K562 (cell line): Measurements from ENCODE around the gene ACSF2. TPM values are rescaled to one million over a fixed set of nuclear protein-coding genes. Genes with fewer than 3 reads are reported as not detected.

Experiments
- CSDE1 ChIP-seq, 2 experiments: fragments of 450-650 bp; IDR thresholded peaks; 2 replicates each; pipeline ENCODE4 v1.6.1; 2016; ENCODE audit warnings: mild to moderate bottlenecking in 1 of 2
- HCFC1 ChIP-seq: IDR thresholded peaks from 2 replicates; pipeline ENCODE4 v1.6.1; 2012; ENCODE audit warnings: low read depth, low read length, improper control_type of control experiment
- JUN ChIP-seq, 2 experiments: sonication (generic) in 1 of 2; formaldehyde crosslinking in 1 of 2; IDR thresholded peaks; 2 replicates each; pipeline versions ENCODE4 v1.6.1 to v1.8.0; 2012 to 2022; ENCODE audit warnings: borderline replicate concordance in 2 of 2, mild to moderate bottlenecking in 2 of 2, improper control_type of control experiment in 1 of 2, low read depth in 1 of 2, low read length in 1 of 2, missing genetic modification reagents in 1 of 2
- MEIS2 ChIP-seq: fragments of 450-650 bp; IDR thresholded peaks from 2 replicates; pipeline ENCODE4 v1.6.1; 2014; ENCODE audit warnings: mild to moderate bottlenecking; ENCODE audit not compliant: partially characterized antibody
- NFIC ChIP-seq: fragments of 450-650 bp; IDR thresholded peaks from 2 replicates; pipeline ENCODE4 v1.6.1; 2017; ENCODE audit warnings: mild to moderate bottlenecking, inconsistent platforms
- POLR2AphosphoS5 ChIP-seq: IDR thresholded peaks from 2 replicates; pipeline ENCODE4 v1.6.1; 2011; ENCODE audit warnings: mild to moderate bottlenecking, low read depth, low read length, moderate library complexity; ENCODE audit not compliant: control insufficient read depth, insufficient read depth
- POLR3A ChIP-seq: IDR thresholded peaks from 2 replicates; pipeline ENCODE4 v1.6.1; 2011; ENCODE audit warnings: borderline replicate concordance, mild to moderate bottlenecking, moderate library complexity; ENCODE audit not compliant: insufficient read length, insufficient read depth; ENCODE audit errors: extremely low read depth
- RB1 ChIP-seq: fragments of 450-650 bp; IDR thresholded peaks from 2 replicates; pipeline ENCODE4 v1.6.1; 2017; ENCODE audit warnings: low read depth, mild to moderate bottlenecking
- U2AF2 ChIP-seq: fragments of 200-400 bp; formaldehyde crosslinking; optimal IDR thresholded peaks from 2 replicates; pipeline ENCODE3; 2017; ENCODE audit warnings: low read depth, mild to moderate bottlenecking, low read length
- ZNF445 ChIP-seq: fragments of 250-450 bp; sonication (Bioruptor Pico); IDR thresholded peaks from 2 replicates; pipeline ENCODE4 v1.4.0; 2020; ENCODE audit warnings: low read depth, mild to moderate bottlenecking, moderate library complexity
- ZNF717 ChIP-seq: fragments of 250-450 bp; sonication (Bioruptor Pico); IDR thresholded peaks from 2 replicates; pipeline ENCODE4 v1.5.0; 2021
- ZZZ3 ChIP-seq: fragments of 450-650 bp; IDR thresholded peaks from 2 replicates; pipeline ENCODE4 v1.6.1; 2016; ENCODE audit warnings: antibody characterized with exemption, mild to moderate bottlenecking, moderate library complexity
- polyA plus RNA-seq, 8 experiments: library from polyadenylated mRNA; depleted of rRNA in 4 of 8; stranded (reverse) in 5 of 8; unstranded in 3 of 8; fragments of >200 nt; fragmentation: Nextera tagmentation in 2 of 8; fragmentation: Illumina TruSeq in 1 of 8; extraction: Ambion mirVana in 2 of 8; extraction: Trizol in 1 of 8; gene quantifications; 2 replicates each; pipeline versions ENCODE4 v1.2.1 to v1.2.3, GENCODE V29; 2011 to 2014; ENCODE audit warnings: inconsistent platforms in 1 of 8, missing spikeins in 1 of 8
- total RNA-seq, 7 experiments: library from RNA; depleted of rRNA in 6 of 7; stranded (reverse); fragments of >200 nt in 6 of 7; fragmentation: Illumina TruSeq in 2 of 7; extraction: Trizol in 2 of 7; gene quantifications; 2 replicates each; pipeline versions ENCODE4 v1.2.1 to v1.2.3, GENCODE V29; 2011 to 2021; ENCODE audit warnings: low replicate concordance in 1 of 7
- TF ChIP-seq, protein P1 (sequence below): fragments of 450-650 bp; IDR thresholded peaks from 2 replicates; pipeline ENCODE4 v1.6.1; 2016; ENCODE audit warnings: mild to moderate bottlenecking, moderate library complexity
- TF ChIP-seq, protein P2 (sequence below): fragments of 250-450 bp; sonication (Bioruptor Pico); IDR thresholded peaks from 2 replicates; pipeline ENCODE4 v1.4.0; 2020; ENCODE audit warnings: mild to moderate bottlenecking, moderate library complexity, borderline replicate concordance

The ACSF2 gene
- total and polyA plus RNA-seq, 9 of the 15 experiments (the other 6 are each of a cell fraction or from before 2014, with no cell fraction given), result 0.89 to 6.1 (median 3.5) TPM

DNA sequence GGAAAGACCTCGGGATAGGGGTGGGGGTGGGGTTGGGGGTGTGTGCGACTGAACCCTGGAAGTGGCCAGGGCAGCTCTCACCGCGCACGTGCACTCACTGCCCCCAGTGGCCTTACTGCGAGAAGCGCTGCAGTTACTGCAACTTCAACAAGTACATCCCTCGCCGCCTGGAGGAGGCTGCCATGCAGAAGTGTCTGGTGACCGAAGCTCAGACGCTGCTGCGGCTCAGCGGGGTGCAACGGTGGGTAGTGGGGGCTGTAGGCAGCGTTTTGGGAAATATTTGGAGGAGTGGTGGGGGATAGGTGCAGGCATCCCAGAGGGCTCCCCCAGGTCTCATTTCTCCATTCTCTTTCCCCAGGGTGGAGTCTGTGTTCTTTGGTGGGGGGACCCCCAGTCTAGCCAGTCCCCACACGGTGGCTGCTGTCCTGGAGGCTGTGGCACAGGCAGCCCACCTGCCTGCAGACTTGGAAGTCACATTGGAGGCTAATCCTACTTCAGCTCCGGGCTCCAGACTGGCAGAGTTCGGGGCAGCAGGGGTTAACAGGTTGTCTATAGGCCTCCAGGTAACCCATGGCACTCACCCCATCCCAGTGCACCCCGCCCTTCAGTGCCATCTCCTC, 53.6 kb downstream of the ACSF2 start (continued):
- TF ChIP-seq MEIS2 (no peak), POLR3A (no peak), POLR2AphosphoS5 (0 out of 2 replicates have a peak, but pooled peaks have one; percentile 19), HCFC1 (no peak), JUN (IDR thresholded peaks at IDR 0.05; ENCODE audit: borderline replicate concordance, low read depth, low read length) (0 out of 2 replicates have a peak, but pooled peaks have one; percentile 24), JUN (CRISPR knock-in tag; IDR thresholded peaks at IDR 0.05; ENCODE audit: borderline replicate concordance) (no peak), NFIC (no peak), RB1 (peak; percentile 40; the same call in 1 of the 2 replicates), ZNF717 (CRISPR knock-in tag) (no peak), ZZZ3 (no peak), U2AF2 (no peak), ZNF445 (CRISPR knock-in tag) (no peak), CSDE1 (IDR thresholded peaks at IDR 0.05) (no peak)
- TF ChIP-seq, protein P1, sequence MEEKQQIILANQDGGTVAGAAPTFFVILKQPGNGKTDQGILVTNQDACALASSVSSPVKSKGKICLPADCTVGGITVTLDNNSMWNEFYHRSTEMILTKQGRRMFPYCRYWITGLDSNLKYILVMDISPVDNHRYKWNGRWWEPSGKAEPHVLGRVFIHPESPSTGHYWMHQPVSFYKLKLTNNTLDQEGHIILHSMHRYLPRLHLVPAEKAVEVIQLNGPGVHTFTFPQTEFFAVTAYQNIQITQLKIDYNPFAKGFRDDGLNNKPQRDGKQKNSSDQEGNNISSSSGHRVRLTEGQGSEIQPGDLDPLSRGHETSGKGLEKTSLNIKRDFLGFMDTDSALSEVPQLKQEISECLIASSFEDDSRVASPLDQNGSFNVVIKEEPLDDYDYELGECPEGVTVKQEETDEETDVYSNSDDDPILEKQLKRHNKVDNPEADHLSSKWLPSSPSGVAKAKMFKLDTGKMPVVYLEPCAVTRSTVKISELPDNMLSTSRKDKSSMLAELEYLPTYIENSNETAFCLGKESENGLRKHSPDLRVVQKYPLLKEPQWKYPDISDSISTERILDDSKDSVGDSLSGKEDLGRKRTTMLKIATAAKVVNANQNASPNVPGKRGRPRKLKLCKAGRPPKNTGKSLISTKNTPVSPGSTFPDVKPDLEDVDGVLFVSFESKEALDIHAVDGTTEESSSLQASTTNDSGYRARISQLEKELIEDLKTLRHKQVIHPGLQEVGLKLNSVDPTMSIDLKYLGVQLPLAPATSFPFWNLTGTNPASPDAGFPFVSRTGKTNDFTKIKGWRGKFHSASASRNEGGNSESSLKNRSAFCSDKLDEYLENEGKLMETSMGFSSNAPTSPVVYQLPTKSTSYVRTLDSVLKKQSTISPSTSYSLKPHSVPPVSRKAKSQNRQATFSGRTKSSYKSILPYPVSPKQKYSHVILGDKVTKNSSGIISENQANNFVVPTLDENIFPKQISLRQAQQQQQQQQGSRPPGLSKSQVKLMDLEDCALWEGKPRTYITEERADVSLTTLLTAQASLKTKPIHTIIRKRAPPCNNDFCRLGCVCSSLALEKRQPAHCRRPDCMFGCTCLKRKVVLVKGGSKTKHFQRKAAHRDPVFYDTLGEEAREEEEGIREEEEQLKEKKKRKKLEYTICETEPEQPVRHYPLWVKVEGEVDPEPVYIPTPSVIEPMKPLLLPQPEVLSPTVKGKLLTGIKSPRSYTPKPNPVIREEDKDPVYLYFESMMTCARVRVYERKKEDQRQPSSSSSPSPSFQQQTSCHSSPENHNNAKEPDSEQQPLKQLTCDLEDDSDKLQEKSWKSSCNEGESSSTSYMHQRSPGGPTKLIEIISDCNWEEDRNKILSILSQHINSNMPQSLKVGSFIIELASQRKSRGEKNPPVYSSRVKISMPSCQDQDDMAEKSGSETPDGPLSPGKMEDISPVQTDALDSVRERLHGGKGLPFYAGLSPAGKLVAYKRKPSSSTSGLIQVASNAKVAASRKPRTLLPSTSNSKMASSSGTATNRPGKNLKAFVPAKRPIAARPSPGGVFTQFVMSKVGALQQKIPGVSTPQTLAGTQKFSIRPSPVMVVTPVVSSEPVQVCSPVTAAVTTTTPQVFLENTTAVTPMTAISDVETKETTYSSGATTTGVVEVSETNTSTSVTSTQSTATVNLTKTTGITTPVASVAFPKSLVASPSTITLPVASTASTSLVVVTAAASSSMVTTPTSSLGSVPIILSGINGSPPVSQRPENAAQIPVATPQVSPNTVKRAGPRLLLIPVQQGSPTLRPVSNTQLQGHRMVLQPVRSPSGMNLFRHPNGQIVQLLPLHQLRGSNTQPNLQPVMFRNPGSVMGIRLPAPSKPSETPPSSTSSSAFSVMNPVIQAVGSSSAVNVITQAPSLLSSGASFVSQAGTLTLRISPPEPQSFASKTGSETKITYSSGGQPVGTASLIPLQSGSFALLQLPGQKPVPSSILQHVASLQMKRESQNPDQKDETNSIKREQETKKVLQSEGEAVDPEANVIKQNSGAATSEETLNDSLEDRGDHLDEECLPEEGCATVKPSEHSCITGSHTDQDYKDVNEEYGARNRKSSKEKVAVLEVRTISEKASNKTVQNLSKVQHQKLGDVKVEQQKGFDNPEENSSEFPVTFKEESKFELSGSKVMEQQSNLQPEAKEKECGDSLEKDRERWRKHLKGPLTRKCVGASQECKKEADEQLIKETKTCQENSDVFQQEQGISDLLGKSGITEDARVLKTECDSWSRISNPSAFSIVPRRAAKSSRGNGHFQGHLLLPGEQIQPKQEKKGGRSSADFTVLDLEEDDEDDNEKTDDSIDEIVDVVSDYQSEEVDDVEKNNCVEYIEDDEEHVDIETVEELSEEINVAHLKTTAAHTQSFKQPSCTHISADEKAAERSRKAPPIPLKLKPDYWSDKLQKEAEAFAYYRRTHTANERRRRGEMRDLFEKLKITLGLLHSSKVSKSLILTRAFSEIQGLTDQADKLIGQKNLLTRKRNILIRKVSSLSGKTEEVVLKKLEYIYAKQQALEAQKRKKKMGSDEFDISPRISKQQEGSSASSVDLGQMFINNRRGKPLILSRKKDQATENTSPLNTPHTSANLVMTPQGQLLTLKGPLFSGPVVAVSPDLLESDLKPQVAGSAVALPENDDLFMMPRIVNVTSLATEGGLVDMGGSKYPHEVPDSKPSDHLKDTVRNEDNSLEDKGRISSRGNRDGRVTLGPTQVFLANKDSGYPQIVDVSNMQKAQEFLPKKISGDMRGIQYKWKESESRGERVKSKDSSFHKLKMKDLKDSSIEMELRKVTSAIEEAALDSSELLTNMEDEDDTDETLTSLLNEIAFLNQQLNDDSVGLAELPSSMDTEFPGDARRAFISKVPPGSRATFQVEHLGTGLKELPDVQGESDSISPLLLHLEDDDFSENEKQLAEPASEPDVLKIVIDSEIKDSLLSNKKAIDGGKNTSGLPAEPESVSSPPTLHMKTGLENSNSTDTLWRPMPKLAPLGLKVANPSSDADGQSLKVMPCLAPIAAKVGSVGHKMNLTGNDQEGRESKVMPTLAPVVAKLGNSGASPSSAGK, result peak; percentile 78
- TF ChIP-seq, protein P2, sequence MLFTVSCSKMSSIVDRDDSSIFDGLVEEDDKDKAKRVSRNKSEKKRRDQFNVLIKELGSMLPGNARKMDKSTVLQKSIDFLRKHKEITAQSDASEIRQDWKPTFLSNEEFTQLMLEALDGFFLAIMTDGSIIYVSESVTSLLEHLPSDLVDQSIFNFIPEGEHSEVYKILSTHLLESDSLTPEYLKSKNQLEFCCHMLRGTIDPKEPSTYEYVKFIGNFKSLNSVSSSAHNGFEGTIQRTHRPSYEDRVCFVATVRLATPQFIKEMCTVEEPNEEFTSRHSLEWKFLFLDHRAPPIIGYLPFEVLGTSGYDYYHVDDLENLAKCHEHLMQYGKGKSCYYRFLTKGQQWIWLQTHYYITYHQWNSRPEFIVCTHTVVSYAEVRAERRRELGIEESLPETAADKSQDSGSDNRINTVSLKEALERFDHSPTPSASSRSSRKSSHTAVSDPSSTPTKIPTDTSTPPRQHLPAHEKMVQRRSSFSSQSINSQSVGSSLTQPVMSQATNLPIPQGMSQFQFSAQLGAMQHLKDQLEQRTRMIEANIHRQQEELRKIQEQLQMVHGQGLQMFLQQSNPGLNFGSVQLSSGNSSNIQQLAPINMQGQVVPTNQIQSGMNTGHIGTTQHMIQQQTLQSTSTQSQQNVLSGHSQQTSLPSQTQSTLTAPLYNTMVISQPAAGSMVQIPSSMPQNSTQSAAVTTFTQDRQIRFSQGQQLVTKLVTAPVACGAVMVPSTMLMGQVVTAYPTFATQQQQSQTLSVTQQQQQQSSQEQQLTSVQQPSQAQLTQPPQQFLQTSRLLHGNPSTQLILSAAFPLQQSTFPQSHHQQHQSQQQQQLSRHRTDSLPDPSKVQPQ (CRISPR knock-in tag), result no peak
